Measurements from ENCODE around the gene KLF7.

The KLF7 gene

DNA sequence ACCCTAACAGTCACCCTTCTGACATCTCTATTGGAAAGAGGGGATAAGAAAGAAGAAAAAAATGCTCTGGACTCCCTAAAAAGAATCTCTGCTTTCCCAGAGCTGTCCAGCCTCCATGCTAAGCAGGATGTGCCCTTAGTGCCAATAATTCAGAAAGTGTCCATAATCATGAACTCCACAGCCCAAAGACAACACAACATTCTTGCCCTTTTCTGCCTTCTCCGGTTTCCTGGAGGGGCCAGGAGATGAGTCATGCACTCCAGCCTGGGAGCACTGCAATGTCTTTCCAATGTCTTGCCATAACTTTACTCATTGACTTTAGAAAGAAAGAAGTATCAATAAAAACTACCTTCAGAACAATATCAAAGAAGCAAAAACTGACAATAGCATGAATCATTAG lies 44.0 kb downstream of the KLF7 start:
- Histone ChIP-seq H3K4me3 (ENCODE audit: low read depth, low read length) (no peak overlapping the region), H3K36me3 (peaks cover 82% of the 10 kb centered on the region), H3K4me1 (peaks cover 10% of the 10 kb centered on the region), H3K27me3 (no peaks in the 10 kb centered on the region), H3K9me3 (no peaks in the 10 kb centered on the region)
- DNase-seq = no peak
- TF ChIP-seq CTCF (IDR thresholded peaks at IDR 0.05; ENCODE audit: low read depth, low read length) = no peak

DNA sequence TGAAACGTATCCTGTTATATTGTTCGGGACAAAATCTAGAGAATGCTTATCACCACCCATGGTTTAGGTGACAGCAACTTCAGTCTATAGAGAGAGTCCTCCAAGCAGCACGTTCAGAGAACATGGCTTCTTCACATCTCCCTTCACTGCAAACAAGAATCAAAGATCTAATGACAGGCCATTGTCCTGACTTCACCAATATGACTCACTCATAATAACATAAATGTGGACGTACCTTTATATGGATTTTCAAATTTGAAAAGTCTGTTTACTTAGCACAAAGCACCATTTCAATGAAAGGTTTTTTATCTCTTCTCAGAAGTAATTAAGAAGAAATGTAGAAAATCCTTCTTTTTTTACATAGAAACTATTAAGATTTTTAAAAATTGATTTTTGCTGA lies 46.7 kb downstream of the KLF7 start:
- no peak for DNase-seq

DNA sequence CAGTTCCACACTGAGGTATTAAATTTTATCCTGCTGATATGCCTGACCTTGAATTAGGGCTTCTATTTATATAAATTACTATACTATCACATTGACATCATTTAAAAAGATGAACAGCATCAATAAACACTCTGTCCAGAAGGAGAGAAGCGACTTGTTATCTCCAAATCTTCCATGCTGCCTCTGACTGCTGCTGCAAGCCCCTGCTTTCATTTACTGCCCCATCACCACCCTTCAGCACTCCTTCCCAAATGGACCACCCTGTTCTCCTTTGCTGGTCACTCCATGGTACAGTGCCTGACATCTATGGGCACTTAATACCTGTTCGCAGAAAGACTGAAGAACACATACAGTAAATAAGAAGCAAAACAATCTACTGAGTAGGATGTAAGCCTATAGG lies 48.1 kb downstream of the KLF7 start:
- peaks cover 76% of the 10 kb centered on the region for H3K36me3 ChIP-seq

More for the DNA sequence above, 46.7 kb downstream of the KLF7 start:
- no peak overlapping the region for H3K4me3 ChIP-seq (ENCODE audit: low read depth, low read length)
- H3K9me3 ChIP-seq = no peaks in the 10 kb centered on the region
- H3K4me1 ChIP-seq = peaks cover 24% of the 10 kb centered on the region
- no peak for TF ChIP-seq CTCF (IDR thresholded peaks at IDR 0.05; ENCODE audit: low read depth, low read length)
- H3K27me3 ChIP-seq = no peaks in the 10 kb centered on the region
- H3K36me3 ChIP-seq = peaks cover 80% of the 10 kb centered on the region

DNA sequence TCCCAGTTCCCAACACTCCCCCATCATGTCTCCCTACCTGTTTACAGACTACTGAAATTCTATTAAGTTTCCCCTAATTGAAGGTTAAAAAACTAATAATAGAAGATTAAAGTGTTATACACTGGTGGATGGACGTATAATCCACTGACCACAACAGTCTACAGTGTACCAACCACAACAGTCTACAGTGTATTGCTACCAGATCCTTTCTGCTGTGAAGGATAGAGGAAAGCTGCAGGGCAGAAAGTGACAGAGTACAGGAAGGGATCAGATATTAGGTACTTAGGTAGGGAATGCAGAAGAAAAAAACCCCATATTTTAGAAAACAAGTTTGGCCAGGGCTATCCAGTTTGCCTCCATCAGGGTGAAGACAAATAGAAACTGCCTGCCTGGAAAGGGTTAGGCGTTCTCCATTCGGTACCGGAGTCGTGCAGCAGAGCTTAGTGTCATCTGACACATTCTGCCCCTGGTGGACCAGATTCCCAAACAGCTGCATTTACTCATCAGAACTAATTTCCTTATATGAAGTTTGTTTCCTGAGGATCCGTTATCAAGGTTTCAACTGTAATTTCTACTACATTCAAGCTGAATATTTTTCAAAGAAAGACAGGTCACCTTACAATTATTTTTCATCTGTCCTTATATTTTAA lies 49.9 kb downstream of the KLF7 start:
- H3K27me3 ChIP-seq = no peaks in the 10 kb centered on the region
- DNase-seq = peak; percentile 32
- H3K4me3 ChIP-seq (ENCODE audit: low read depth, low read length) = no peak overlapping the region
- peak; percentile 36; the same call in 1 of the 2 replicates for TF ChIP-seq CTCF (IDR thresholded peaks at IDR 0.05; ENCODE audit: low read depth, low read length)
- no peaks in the 10 kb centered on the region for H3K9me3 ChIP-seq
- H3K36me3 ChIP-seq = peaks cover 73% of the 10 kb centered on the region
- peaks cover 24% of the 10 kb centered on the region for H3K4me1 ChIP-seq

More for the DNA sequence above, 48.1 kb downstream of the KLF7 start:
- no peak overlapping the region for H3K4me3 ChIP-seq (ENCODE audit: low read depth, low read length)
- no peak for TF ChIP-seq CTCF (IDR thresholded peaks at IDR 0.05; ENCODE audit: low read depth, low read length)
- H3K4me1 ChIP-seq = peaks cover 24% of the 10 kb centered on the region
- no peak for DNase-seq
- H3K9me3 ChIP-seq = no peaks in the 10 kb centered on the region
- no peaks in the 10 kb centered on the region for H3K27me3 ChIP-seq

GRCh38 chr2:207113414-207113813 lies 52.3 kb downstream of the KLF7 start:
- peaks cover 77% of the 10 kb centered on the region for H3K36me3 ChIP-seq
- no peaks in the 10 kb centered on the region for H3K9me3 ChIP-seq
- peak; percentile 50 for DNase-seq
- H3K27me3 ChIP-seq = no peaks in the 10 kb centered on the region
- no peak overlapping the region for H3K4me3 ChIP-seq (ENCODE audit: low read depth, low read length)
- H3K4me1 ChIP-seq = peaks cover 24% of the 10 kb centered on the region
- TF ChIP-seq CTCF (IDR thresholded peaks at IDR 0.05; ENCODE audit: low read depth, low read length) = no peak

- H3K27me3 ChIP-seq = no peaks in the 10 kb centered on the region
- peaks cover 78% of the 10 kb centered on the region for H3K36me3 ChIP-seq
- H3K4me1 ChIP-seq = peaks cover 25% of the 10 kb centered on the region
- no peak for TF ChIP-seq CTCF (IDR thresholded peaks at IDR 0.05; ENCODE audit: low read depth, low read length)
- H3K9me3 ChIP-seq = no peaks in the 10 kb centered on the region
- DNase-seq = no peak
- H3K4me3 ChIP-seq (ENCODE audit: low read depth, low read length) = no peak overlapping the region
Measured at GRCh38 chr2:207112785-207113184, 53.0 kb downstream of the KLF7 start.
